ENCODE data around the gene ZBTB8A.
"Not testable (repeated sequence)": the region's sequence is repeated elsewhere in the genome, so short reads cannot be mapped to it uniquely, and the experiment has no call there.

Gene ZBTB8A

DNA sequence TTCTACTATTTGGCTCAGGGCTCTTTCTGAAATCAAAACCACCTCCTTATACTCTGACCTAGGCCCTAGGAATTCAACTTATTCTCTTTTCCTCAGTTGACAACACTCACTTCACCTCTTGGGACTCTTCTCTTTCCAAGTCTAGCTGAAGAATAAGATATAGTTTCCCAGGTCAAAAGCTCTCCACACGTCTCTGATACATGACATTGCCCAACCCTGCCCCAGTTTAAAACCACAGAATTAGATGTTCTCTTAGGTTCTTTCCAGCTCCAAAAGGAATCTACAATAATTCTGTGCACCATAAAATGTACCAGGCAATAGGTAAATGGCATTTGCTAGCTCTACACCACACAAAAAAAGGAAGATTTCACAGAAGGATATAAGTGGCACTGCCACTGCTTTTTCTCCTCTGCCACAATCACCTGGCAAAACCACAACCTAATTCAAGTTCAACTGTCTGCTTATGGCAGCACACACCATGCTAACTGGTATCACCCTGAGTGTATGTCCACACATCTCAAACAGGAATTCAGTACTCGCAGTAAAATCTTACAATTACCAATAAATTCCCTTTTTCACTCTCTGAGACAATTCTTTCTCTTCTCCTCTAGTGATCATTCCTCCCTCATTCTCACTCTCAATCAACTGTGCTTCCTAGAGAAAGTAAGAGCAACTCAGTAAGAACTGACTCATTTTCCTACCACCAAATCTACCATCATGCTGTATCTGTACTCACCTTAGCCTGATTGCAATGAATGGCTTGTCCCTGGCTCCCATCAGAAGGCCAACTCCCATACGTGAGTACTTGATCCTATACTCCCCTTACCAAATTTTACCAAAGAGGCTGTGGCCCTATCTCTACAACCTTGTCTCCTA, 83.8 kb downstream of the ZBTB8A start:
- no peak for DNase-seq

DNA sequence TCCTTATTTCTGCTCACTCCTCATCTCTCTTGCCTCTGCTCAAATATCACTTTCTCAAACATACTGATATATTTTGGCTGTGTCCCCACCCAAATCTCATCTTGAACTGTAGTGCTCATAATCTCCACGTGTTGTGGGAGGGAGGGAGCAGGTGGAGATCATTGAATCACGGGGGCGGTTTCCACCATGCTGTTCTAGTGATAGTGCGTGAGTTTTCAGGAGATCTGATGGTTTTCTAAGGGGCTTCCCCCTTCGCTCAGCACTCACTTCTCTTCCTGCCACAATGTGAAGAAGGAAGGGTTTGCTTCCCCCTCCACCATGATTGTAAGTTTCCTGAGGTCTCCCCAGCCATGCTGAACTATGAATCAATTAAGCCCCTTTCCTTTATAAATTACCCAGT, 84.5 kb downstream of the ZBTB8A start:
- no peak for DNase-seq

DNA sequence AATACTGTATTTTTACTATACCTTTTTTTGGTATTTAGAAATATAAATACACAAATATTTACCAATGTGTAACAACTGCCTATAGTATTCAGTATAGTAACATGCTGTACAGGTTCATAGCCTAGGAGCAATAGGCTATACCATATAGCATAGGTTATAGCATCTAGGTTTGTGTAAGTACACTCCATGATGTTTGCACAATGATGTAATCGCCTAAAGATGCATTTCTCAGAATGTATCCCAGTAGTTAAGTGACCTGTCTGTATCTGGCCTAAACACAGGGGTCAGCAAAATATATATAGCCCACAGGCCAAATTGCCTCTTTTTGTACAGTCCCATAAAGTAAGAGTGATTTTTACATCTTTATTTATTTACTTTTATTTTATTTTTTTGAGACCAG, 86.9 kb downstream of the ZBTB8A start:
- DNase-seq, result no peak

DNA sequence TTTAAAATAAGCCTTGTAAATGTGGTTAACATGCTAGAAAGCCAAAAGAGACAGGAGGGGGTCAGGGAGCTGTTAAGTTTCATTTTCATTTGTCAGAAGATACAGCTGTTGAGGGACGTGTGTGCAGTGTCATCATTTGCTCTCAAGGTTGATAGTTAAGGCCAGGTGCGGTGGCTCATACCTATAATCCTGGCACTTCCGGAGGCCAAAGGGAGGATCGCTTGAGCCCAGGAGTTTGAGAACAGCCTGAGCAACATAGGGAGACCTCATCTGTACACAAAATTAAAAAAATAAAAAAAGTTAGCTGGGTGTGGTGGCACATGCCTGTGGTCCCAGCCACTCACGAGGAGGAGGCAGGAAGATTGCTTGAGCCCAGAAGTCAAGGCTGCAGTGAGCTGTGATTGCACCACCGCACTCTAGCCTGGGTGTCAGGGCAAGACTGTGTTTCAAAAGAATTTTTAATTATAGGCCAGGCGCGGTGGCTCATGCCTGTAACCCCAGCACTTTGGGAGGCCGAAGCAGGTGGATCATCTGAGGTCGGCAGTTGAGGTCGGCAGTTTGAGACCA, 88.5 kb downstream of the ZBTB8A start:
- DNase-seq, result no peak

DNA sequence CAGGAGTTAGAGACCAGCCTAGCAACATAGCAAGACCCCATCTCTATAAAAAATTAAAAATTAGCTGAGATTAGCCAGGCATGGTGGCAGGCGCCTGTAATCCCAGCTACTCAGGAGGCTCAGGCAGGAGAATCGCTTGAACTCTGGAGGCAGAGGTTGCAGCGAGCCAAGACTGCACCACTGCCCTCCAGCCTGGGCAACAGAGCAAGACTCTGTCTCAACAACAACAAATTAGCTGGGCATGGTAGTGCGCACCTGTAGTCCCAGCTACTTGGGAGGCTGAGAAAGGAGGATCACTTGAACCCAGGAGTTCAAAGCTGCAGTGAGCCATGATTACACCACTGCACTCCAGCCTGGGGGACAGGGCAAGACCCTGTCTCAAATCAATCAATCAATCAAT, 90.9 kb downstream of the ZBTB8A start:
- DNase-seq, result not testable (repeated sequence)

DNA sequence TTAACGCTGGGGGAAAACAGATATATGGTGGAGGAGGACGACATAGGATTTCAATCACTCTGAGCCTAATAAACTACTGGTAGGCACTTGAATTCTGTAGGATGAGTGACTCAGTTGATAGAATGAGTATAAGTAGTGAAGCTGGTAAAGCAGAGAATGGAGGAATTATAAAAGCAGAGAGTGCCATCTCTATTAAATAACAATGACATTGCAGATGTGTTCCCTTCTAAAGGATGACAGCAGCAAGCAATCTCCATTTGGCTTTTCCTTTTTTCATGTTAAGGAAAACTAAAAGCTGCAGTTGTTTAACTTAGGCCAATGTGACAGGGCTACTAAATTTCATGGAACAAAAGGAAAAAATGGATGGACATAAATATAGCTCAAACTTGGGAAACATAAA, 93.6 kb downstream of the ZBTB8A start:
- DNase-seq, result no peak

DNA sequence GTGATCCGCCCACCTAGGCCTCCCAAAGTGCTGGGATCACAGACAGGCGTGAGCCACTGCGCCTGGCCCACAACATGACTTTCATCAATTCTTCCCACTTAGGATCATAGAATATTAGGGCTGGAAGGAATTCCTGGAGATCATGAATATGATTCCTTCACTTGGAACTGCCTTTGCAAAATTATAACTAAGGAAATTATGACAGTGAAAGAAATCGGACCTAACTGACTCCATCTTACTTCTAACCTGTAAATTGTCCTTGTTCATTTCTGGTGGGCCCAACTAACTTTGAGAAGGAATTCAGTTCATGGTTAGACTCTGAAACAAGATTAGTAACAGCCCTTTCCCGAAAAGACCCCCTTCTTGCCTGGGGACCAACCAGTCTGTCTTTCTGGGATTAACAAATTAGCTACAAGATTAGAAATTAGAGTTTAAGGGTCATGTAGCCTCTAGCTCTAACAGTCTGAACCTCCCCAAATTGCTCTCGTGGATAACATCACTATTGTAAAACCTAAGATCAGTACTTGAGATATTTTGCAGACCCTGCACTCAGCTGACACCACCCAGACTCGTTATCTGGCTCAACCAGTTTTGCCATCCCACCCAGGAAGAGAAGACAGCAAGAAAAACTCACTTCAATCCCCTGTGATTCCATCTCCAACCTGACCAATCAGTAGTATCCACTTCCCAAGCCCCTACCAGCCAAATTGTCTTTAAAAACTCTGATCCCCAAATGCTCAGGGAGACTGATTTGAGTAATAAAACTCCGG, 96.5 kb downstream of the ZBTB8A start:
- no peak for DNase-seq

DNA sequence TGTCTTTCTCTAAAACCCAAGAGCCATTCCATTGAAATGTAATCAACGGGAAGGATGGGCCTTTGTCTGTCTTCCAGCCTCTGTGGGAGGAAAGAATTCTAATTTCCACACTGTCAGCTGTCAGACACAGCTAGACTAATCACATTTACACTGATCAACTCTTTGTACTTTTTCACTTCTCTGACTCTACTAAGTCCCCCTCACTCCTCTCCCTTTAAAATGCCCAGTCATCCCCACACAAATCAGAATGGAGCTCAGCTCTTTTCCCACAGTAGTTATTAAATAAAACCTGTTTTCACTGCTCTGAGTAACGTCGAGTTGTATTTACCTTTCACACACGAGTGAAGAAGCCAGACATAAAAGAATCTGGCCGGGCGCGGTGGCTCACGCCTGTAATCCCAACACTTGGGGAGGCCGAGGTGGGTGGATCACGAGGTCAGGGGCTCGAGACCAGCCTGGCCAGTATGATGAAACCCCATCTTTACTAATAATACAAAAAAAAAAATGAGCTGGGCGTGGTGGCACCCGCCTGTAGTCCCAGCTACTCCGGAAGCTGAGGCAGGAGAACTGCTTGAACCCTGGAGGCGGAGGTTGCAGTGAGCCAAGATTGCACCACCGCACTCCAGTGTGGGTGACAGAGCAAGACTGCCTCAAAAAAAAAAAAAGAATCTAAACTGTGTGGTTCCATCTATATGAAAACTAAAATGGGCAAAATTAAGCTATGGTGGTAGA, 97.9 kb downstream of the ZBTB8A start:
- DNase-seq, result no peak

DNA sequence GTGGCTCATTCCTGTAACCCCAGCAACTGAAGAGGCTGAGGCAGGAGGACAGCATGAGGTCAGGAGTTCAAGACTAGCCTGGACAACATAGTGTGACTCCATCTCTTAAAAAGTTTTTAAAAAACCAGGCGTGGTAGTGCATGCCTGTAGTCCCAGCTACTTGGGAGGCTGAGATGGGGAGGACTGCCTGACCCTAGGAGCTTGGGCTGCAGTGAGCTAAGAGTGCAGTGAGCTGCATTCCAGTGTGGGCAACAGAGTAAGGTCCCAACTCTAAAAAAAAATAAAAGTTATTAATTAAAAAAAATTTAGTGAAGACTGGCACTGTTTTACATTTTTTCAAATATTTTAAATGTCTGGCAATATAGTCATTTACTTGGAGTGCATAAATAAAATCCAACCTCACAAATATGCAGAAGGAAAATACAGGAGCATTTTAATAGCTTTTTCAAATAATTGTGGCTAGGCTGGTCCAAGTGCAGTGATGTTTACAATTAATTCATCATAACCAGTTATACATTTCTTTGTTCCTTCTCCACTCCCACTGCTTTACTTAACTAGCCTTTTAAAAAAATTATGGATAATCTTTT, 100.4 kb downstream of the ZBTB8A start:
- DNase-seq, result no peak

DNA sequence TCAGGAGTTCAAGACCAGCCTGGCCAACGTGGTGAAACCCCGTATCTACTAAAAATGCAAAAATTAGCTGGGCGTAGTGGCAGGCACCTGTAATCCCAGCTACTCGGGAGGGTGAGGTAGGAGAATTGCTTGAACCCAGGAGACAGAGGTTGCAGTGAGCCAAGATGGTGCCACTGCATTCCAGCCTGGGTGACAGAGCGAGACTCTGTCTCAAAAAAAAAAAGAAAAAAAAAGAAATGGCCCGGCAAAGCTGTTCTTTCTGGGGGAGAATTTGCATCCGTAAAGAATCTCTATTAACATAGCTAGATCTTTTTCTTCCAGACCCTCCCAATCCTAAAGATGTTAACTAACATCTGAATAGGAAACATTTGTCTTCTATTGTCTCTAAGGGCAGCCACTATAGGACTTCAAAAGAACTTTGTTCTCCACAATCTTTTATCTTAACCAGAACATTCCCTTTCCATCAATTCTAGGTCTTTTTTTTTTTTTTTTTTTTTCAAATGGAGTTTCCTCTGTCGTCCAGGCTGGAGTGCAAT, 103.1 kb downstream of the ZBTB8A start:
- DNase-seq, result not testable (repeated sequence)

DNA sequence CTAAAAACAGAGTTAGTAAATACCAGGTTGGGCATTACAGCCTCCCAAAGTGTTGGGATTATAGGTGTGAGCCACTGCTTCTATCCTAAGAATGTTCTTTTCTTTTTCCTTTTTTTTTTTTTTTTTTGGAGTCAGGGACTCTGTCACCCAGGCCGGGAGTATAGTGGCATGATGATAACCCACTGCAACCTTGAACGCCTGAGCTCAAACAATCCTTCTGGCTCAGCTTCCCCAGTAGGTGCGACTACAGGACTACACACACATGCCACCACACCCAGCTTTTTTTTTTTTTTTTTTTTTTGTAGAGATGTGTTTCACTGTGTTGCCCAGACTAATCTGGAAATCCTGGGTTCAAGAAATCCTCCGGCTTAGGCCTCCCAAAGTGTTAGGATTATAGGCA, 105.2 kb downstream of the ZBTB8A start:
- DNase-seq, result no peak

DNA sequence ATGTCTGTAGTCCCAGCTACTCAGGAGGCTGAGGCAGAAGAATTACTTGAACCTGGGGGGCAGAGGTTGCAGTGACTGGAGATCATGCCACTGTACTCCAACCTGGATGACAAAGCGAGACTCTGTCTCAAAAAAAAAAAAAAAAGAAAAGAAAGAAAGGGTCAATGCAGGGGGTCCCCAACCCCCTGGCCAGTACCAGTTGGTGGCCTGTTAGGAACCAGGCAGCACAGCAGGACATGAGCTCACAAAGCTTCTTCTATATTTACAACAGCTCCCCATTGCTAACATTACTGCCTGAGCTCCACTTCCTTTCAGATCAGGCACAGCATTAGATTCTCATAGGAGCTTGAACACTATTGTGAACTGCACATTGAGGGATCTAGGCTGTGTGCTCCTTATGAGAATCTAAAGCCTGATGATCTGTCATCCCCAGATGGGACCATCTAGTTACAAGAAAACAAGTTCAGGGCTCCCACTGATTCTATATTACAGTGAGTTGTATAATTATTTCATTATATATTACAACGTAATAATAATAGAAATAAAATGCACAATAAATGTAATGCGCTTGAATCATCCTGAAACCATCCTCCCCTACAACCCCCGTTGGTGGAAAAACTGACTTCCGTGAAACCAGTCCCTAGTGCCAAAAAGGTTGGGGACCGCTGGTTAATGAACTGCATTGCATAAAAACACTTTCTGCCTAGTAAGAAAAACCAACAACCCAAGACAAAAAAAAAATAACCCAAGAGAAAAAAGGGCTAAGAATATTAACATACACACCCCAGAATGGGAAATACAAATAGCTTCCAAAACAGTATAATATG, 108.3 kb downstream of the ZBTB8A start:
- DNase-seq, result no peak

DNA sequence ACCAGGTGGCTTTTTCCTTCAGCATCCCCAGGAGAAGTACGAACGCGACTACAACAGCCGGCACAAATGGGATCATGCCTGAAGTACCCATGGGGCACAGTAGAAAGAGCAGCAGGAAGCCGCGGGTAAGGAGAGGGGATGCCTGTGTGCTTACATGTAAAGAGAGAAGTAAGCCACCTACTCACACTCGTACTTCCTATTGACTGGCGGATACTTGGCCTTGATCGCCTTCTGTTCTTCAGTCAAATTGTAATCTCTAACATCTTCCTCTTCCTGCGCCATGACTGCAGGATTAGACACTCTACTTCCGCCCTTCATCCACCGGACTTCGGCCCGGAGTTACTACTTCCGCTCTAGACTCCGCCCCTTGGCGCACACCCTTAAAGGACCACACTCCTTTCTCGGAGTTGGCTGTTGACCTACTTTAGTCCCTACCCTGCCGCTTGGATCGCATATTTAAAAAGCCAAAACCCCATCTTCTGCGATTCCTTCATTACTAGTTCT, 111.1 kb downstream of the ZBTB8A start, which contains the start of gene ZBTB8OS:
TSS of gene ZBTB8OS (minus strand) at position 303 of the 504 bp plus-strand sequence. CDS start at position 282, 21 bp downstream.
- DNase-seq, result peak; percentile 88

DNA sequence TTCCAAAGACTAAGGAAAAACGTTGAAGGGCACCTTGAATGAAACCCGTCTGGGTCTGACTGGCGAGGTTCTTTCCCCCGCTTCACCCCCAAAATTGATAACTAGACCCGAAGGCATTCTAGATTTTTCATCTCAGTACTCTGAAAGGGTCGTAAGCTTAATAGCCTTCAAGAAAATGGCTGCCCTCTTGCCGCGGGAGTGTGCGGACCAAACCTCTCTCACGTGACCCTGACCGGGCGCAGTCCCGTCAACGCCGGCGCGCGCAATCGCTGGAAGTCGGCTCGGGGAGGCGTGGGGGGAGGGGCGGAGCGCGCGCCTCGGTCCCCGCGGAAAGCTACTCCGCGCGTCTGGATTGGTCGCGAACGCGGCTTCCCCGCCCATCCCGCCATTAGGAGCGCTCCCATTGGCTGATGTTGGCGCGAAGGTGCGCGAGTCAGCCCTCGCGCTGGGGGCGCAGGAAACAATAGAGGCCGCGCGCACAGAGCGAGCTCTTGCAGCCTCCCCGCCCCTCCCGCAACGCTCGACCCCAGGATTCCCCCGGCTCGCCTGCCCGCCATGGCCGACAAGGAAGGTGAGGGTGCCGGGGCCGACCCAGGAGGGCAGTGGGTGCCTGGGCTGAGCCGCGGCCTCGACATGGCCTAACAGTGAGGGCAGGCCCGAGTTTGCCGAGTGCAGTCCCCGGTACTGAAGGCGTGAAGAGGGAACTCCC, 111.7 kb downstream of the ZBTB8A start, which contains the start of gene RBBP4:
TSS of gene RBBP4 (plus strand) at position 457 of the 709 bp plus-strand sequence. CDS start at position 556, 99 bp downstream.
- DNase-seq, result peak; percentile 97

DNA sequence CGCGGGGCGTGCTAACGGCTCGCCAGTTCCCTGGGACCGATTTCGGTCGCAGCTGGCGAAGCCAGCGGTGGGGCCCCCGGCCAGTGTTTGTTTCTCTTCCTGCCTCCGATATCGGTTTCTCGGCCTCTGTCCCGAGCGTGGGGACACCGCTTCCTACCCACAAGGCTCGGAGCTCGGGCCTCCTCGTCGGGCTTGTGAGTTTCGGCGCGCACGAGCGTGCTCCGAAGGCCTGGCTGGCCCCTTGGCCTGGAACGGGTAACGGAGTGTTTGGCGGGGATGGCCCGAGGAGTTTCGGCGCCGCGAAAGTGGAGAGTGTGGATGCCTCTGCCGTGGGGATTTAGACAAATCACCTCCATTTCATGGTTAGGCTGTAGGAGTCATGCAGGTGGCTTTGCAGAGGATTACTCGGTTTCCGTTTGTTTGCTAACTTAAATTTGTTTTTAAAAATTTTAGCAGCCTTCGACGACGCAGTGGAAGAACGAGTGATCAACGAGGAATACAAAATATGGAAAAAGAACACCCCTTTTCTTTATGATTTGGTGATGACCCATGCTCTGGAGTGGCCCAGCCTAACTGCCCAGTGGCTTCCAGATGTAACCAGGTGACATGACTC, 112.3 kb downstream of the ZBTB8A start:
- no peak for DNase-seq

DNA sequence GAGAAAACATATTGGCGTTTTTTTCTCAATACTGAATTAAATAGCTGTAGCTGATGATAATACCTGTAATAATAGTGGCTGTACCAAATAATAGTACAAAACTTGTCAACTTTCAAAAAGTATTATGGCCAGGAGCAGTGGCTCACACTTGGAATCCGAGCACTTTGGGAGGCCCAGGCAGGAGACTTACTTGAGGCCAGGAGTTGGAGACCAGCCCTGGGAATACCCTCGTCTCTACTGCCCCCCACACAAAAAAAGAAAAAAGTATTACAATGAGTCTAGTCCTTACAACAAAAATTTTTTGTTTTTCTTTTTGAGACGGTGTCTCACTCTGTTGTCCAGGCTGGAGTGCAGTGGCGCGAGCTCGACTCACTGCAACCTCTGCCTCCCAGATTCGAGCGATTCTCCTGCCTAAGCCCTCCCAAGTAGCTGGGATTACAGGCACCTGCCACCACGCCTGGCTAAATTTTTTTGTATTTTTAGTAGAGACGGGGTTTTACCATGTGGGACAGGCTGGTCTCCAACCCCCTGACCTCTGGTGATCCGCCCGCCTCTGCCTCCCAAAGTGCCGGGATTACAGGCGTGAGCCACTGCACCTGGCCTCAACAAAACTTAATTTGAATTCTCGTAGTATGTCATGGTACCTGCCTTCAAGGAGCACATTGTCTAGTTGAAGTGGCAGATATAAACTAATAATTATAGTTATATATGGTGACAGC, 113.2 kb downstream of the ZBTB8A start:
- no peak for DNase-seq

Measured in KG1 (cell line).